Breast epithelium (tissue), 4 donors: ENCODE measurements around the gene POLDIP2. TPM values are rescaled to one million over a fixed set of nuclear protein-coding genes. Genes with fewer than 3 reads are reported as not detected.

Experiments used
- DNase-seq, 2 donors: peaks; one replicate each; pipeline ENCODE4 v3.0.0-alpha.2; 2019; ENCODE audit warnings: low spot score in 2 of 2
- H3K27ac ChIP-seq, 2 donors: fragments of 200-600 bp; sonication (generic) in 1 of 2; one replicate each; pipeline ENCODE4 v1.5.1; 2016 to 2019; ENCODE audit warnings: mild to moderate bottlenecking in 1 of 2
- H3K27me3 ChIP-seq, 2 donors: fragments of 200-600 bp; sonication (generic) in 1 of 2; one replicate each; pipeline versions ENCODE4 v1.5.1 to v1.6.0; 2017 to 2019; ENCODE audit warnings: control low read depth in 1 of 2, mild to moderate bottlenecking in 1 of 2
- H3K36me3 ChIP-seq: fragments of 200-600 bp; one replicate; pipeline ENCODE4 v1.5.1; 2019
- H3K4me1 ChIP-seq, 2 donors: fragments of 200-600 bp; sonication (generic); one replicate each; pipeline ENCODE4 v1.5.1; 2016 to 2019; ENCODE audit warnings: control low read depth in 1 of 2
- H3K4me3 ChIP-seq, 3 donors: fragments of 200-600 bp; sonication (generic); 1 replicate in 2 of 3; 2 replicates in 1 of 3; pipeline ENCODE4 v1.5.1; 2016 to 2019; ENCODE audit warnings: mild to moderate bottlenecking in 3 of 3, moderate library complexity in 2 of 3
- H3K9me3 ChIP-seq, 2 donors: fragments of 200-600 bp; sonication (generic) in 1 of 2; one replicate each; pipeline ENCODE4 v1.5.1; 2016 to 2019; ENCODE audit warnings: control low read depth in 1 of 2
- CTCF ChIP-seq, 3 donors: fragments of 450-650 bp; IDR thresholded peaks; one replicate each; pipeline ENCODE4 v1.5.1; 2016 to 2017; ENCODE audit warnings: antibody characterized with exemption in 3 of 3, mild to moderate bottlenecking in 3 of 3, moderate library complexity in 3 of 3
- POLR2A ChIP-seq: fragments of 450-650 bp; IDR thresholded peaks from one replicate; pipeline ENCODE4 v1.6.1; 2016; ENCODE audit warnings: antibody characterized with exemption, mild to moderate bottlenecking, moderate library complexity
- POLR2AphosphoS5 ChIP-seq, 3 donors: sonication (generic); formaldehyde crosslinking; IDR thresholded peaks; one replicate each; pipeline ENCODE4 v1.6.1; 2017; ENCODE audit warnings: antibody characterized with exemption in 3 of 3
- intact Hi-C: fragments of 100-400 bp; cut with DNase I; formaldehyde crosslinking; loops from one replicate; pipeline ENCODE4 v1.15.1; 2023; ENCODE audit warnings: low total_unique reads
- total RNA-seq, 3 donors: library from RNA; depleted of rRNA; stranded (reverse); fragments of >200 nt; gene quantifications; one replicate each; pipeline ENCODE4 v1.1.0, GENCODE V29; 2016

The POLDIP2 gene
- total RNA-seq, 3 donors from 2014 or later = 64.5 to 85.0 (median 69.8) TPM

- no peaks in the 10 kb centered on the region for H3K36me3 ChIP-seq
- TF ChIP-seq CTCF (IDR thresholded peaks at IDR 0.05) (no peak), POLR2AphosphoS5 (IDR thresholded peaks at IDR 0.05) (no peak), POLR2A (no peak)
- H3K27ac ChIP-seq = no peak overlapping the region
- H3K4me3 ChIP-seq = peak overlapping the region; percentile 72 to 99 (median 83)
- no peak for DNase-seq
- peaks cover 0 to 3% of the 10 kb centered on the region in 2 donors for H3K4me1 ChIP-seq
- no peaks in the 10 kb centered on the region for H3K27me3 ChIP-seq
- H3K9me3 ChIP-seq = no peaks in the 10 kb centered on the region
- intact Hi-C loops = no loop called here
Observed at GRCh38 chr17:28404461-28404811, 47.1 kb upstream of the POLDIP2 start.

- no peak for TF ChIP-seq POLR2AphosphoS5 (IDR thresholded peaks at IDR 0.05)
- TF ChIP-seq POLR2A = no peak
- no peak for TF ChIP-seq CTCF (IDR thresholded peaks at IDR 0.05)
- DNase-seq = no peak
- no peaks in the 10 kb centered on the region for H3K9me3 ChIP-seq
- intact Hi-C loops = no loop called here
- H3K36me3 ChIP-seq = no peaks in the 10 kb centered on the region
- H3K27me3 ChIP-seq = no peaks in the 10 kb centered on the region
- peaks cover 0 to 3% of the 10 kb centered on the region in 2 donors for H3K4me1 ChIP-seq
- peak overlapping the region in 1 of 3 donors; percentile 99 for H3K4me3 ChIP-seq
- H3K27ac ChIP-seq = no peak overlapping the region
Observed at GRCh38 chr17:28404007-28404406, 46.7 kb upstream of the POLDIP2 start.

- H3K27ac ChIP-seq = no peak overlapping the region
Observed at GRCh38 chr17:28402844-28403243, 45.5 kb upstream of the POLDIP2 start.

GRCh38 chr17:28402224-28402630 lies 44.9 kb upstream of the POLDIP2 start:
- Histone ChIP-seq H3K4me1 (peaks cover 0 to 3% of the 10 kb centered on the region in 2 donors), H3K27ac (no peak overlapping the region), H3K9me3 (no peaks in the 10 kb centered on the region), H3K27me3 (no peaks in the 10 kb centered on the region), H3K36me3 (no peaks in the 10 kb centered on the region), H3K4me3 (no peak overlapping the region)
- TF ChIP-seq POLR2AphosphoS5 (IDR thresholded peaks at IDR 0.05) = no peak
- TF ChIP-seq POLR2A = no peak
- TF ChIP-seq CTCF (IDR thresholded peaks at IDR 0.05) = no peak
- DNase-seq = no peak
- intact Hi-C loops = no loop called here

More at GRCh38 chr17:28402844-28403243, 45.5 kb upstream of the POLDIP2 start:
- DNase-seq = no peak
- intact Hi-C loops = no loop called here
- H3K27me3 ChIP-seq = no peaks in the 10 kb centered on the region
- peaks cover 0 to 3% of the 10 kb centered on the region in 2 donors for H3K4me1 ChIP-seq
- H3K4me3 ChIP-seq = no peak overlapping the region
- H3K9me3 ChIP-seq = no peaks in the 10 kb centered on the region
- no peak for TF ChIP-seq POLR2A
- TF ChIP-seq CTCF (IDR thresholded peaks at IDR 0.05) = no peak
- TF ChIP-seq POLR2AphosphoS5 (IDR thresholded peaks at IDR 0.05) = no peak
- no peaks in the 10 kb centered on the region for H3K36me3 ChIP-seq

- Histone ChIP-seq H3K27me3 (no peaks in the 10 kb centered on the region), H3K36me3 (no peaks in the 10 kb centered on the region), H3K4me3 (no peak overlapping the region), H3K9me3 (no peaks in the 10 kb centered on the region), H3K4me1 (no peaks in the 10 kb centered on the region), H3K27ac (no peak overlapping the region)
- intact Hi-C loops = no loop called here
- TF ChIP-seq POLR2A (no peak), CTCF (IDR thresholded peaks at IDR 0.05) (no peak), POLR2AphosphoS5 (IDR thresholded peaks at IDR 0.05) (no peak)
- DNase-seq = no peak
Observed at GRCh38 chr17:28399808-28400207, 42.5 kb upstream of the POLDIP2 start.
